GM19452 (cell line): ENCODE results near the gene LOXL1.

Experiments
- ATAC-seq: cut with Tn5 transposase; IDR thresholded peaks from one replicate; pipeline ENCODE4 v1.9.1; 2021; ENCODE audit not compliant: unreplicated experiment

Gene LOXL1

DNA sequence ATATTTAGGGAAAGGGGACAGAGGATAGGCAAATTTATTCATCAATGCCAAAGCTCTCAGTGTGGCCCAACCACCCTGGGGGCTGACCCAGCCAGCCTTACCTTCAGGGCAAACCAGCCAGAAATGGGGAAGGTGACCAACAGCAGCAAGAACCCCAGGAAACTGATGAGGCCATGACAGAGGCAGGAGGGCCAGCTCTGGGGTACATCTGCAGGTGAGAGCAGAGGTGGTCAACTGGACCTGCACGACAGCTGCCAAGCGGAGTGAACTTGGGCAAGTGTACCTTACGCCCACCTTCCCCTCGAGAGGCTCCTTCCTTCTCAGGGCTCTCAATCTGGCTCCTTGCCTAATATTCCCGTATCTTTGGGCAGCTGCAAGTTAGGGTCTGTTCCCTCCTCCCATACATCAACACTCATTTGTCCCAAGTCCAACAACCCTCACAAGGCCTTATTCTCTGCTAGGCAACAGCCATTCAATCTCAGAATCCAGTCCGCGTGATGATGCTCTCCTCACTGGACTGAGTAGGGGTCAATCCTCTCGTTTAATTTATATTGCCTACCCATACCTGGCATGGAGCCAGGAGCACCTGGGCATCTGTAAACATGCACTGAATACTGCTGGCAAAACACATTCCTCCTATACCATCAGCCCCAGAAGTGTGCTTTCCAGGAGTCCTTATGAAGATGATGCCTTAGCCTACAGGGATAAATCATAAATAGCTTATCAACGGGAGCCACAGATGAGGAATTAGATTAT lies 64.2 kb downstream of the LOXL1 start:
- no peak for ATAC-seq

GRCh38 chr15:73991260-73991659 lies 65.0 kb downstream of the LOXL1 start:
- ATAC-seq, result no peak

DNA sequence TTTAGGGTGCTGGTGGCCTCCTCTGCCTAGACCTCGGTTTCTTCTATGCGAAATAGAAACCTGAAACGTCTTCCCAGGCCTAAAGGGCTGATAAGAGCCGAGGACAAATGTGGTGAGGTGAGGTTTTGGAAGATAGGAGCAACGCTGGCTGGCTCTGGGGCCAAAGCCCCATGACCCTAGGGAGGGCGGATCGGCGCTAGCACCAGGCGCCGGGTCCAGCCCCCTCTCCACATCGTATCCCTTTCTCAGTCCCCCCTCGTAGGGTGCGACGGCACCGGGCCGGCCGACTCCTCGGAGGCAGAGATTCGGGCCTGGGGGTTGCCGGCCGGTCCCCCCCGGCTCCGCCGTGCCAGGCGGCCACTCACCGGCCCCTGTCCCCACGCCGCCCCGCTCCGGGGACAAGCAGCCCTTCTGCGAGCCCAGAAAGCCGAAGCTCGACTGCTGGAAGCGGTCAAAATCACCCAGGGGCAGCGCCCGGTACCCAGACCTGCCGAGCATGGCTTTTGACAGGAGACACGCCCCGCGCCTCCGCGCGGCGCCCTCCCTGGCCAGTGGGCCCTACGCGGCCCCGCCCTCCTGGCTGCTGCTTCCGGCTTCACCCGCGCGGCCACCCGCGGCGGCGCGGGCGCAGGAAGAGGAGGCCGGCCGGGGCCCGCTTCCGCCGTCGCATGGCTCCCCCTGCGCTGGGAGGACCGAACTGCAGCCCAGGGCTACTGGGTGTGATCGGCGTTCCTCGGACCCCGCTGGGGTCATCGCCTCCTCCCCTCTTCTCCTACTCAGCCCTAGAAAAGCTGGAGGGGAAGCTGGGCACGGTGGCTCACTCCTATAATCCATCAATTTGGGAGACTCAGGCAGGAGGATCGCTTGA lies 65.7 kb downstream of the LOXL1 start, which contains the start of gene STOML1:
TSS of gene STOML1 (minus strand) at position 570 of the 868 bp plus-strand sequence. CDS start at position 498, 72 bp downstream.
- ATAC-seq, result peak; percentile 70

DNA sequence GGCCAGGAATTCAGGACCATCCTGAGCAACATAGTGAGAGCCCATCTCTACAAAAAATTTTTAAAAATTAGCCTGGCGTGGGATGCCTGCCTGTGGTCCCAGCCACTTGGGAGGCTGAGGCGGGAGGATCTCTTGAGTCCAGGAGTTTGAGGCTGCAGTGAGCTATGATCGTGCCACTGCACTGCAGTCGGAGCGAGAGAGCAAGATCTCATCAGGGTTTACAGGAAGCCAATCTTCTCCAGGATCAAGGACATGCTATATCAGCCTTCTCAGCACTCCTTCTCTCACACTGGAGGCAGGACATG lies 66.3 kb downstream of the LOXL1 start:
- ATAC-seq, result no peak

- no peak for ATAC-seq
Measured at GRCh38 chr15:73993211-73993994, 67.1 kb downstream of the LOXL1 start.

GRCh38 chr15:73994413-73994883 lies 68.2 kb downstream of the LOXL1 start, which contains the start of gene PML:
PML (plus strand) TSS chr15:73994716; CDS start chr15:73994813, 97 bp downstream.
- ATAC-seq, result peak; percentile 77

DNA sequence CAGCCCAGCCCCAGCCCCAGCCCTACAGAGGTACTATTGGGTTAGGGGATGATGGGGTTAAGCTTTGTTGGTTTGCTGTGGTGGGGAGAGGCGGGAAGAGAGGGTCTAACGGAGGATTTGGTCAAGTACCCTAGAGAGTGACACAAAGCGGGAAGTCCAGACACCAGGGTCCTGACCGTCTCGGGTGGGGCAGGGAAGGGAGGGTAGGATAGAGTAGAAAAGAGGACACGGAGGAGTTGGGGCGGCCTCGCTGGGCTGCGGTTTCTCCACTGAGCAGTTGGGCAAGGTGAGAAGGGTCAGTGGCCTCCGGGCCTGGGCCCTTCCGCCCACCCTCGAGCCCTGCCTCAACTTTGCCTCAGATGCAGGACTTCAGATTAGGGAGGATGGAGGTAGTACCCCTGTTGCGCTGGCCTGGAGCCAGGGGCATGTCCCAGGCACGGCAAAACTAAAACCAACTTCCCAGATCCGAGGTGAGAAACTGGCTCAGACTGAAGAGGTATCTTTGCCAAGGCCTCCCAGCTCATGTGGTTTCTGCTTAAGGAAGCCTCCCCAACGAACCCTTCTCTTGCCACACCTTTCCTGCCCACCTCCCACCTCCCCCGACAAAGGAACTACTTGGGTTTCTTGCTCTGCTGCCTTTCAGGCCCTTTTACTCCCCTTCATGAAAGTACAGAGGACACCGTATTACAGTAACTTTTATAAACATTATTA lies 68.8 kb downstream of the LOXL1 start:
- ATAC-seq, result no peak

DNA sequence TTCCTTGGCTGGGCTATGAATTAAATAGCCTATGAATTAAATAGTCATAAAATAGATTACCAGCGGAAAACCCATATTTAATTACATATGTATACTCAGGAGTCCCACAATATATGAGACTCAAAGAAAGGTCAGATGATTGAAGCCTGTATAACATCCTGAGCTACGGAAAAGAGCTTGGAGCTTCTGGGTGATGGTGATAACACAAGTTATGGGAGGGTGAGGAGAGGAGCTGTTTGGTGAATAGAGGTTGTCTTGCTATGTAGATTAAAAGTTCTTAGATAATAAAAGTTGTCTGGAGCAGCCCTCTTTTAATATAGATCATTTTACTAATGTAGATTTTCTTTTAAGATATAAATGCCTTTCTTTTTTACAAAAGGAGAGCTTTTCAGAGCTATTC lies 70.0 kb downstream of the LOXL1 start:
- no peak for ATAC-seq

GRCh38 chr15:73996939-73997338 lies 70.7 kb downstream of the LOXL1 start:
- ATAC-seq, result no peak

GRCh38 chr15:73997986-73998385 lies 71.7 kb downstream of the LOXL1 start:
- ATAC-seq, result no peak
